A673 (cell line): ENCODE measurements around the gene TEC. TPM values are rescaled to one million over a fixed set of nuclear protein-coding genes. Genes with fewer than 3 reads are reported as not detected.

ENCODE experiments used
- BruUV-seq: library from RNA; stranded (reverse); fragments of 400-500 nt; replicated peaks from 2 replicates; lab custom pipeline; 2021; lab: Mats Ljungman, UMichigan
- CTCF ChIA-PET: fragments of 300-600 bp; sonication (Branson Sonifier 250); formaldehyde crosslinking; loops from one replicate; lab custom pipeline; 2022; ENCODE audit warnings: antibody characterized with exemption; lab: Charles Lee
- POLR2A ChIA-PET: fragments of 300-600 bp; sonication (Branson Sonifier 250); formaldehyde crosslinking; loops from one replicate; lab custom pipeline; 2022; ENCODE audit warnings: antibody characterized with exemption; ENCODE audit not compliant: low non-redundant PET; lab: Charles Lee
- DNase-seq: peaks from one replicate; pipeline ENCODE4 v3.0.0-alpha.2; 2015; ENCODE audit warnings: low spot score
- H3K27ac ChIP-seq: fragments of 200-600 bp; sonication (generic); 2 replicates; pipeline ENCODE4 v1.5.1; 2016; ENCODE audit warnings: mixed run types, low read depth, mild to moderate bottlenecking, mixed read lengths, antibody characterized with exemption, low read length; ENCODE audit not compliant: poor library complexity, severe bottlenecking
- H3K27me3 ChIP-seq: fragments of 200-600 bp; sonication (generic); replicated peaks from 2 replicates; pipeline ENCODE4 v1.6.1; 2017; ENCODE audit warnings: mixed run types, low read depth, mild to moderate bottlenecking, mixed read lengths, antibody characterized with exemption, low read length; ENCODE audit not compliant: insufficient read depth, poor library complexity
- H3K36me3 ChIP-seq: fragments of 200-600 bp; sonication (generic); 2 replicates; pipeline ENCODE4 v1.6.1; 2016; ENCODE audit warnings: mixed run types, mild to moderate bottlenecking, mixed read lengths, antibody characterized with exemption, low read length; ENCODE audit not compliant: insufficient read depth, poor library complexity, severe bottlenecking
- H3K4me1 ChIP-seq: fragments of 200-600 bp; sonication (generic); 2 replicates; pipeline ENCODE4 v1.6.1; 2017; ENCODE audit warnings: mixed run types, mild to moderate bottlenecking, mixed read lengths, antibody characterized with exemption, low read length; ENCODE audit not compliant: insufficient read depth, poor library complexity, severe bottlenecking
- H3K4me3 ChIP-seq: fragments of 200-600 bp; sonication (generic); 2 replicates; pipeline ENCODE4 v1.5.1; 2016; ENCODE audit warnings: low read depth, mixed run types, mild to moderate bottlenecking, mixed read lengths, low read length; ENCODE audit not compliant: poor library complexity, severe bottlenecking
- H3K9me3 ChIP-seq: fragments of 200-600 bp; sonication (generic); 2 replicates; pipeline ENCODE4 v1.6.1; 2016; ENCODE audit warnings: mixed run types, low read depth, mild to moderate bottlenecking, mixed read lengths, antibody characterized with exemption, low read length; ENCODE audit not compliant: poor library complexity, severe bottlenecking
- EZH2 ChIP-seq: fragments of 200-600 bp; sonication (generic); IDR thresholded peaks from 2 replicates; pipeline ENCODE4 v1.6.1; 2017; ENCODE audit warnings: borderline replicate concordance, low read depth, mild to moderate bottlenecking, mixed read lengths, antibody characterized with exemption, low read length; ENCODE audit not compliant: poor library complexity, severe bottlenecking
- intact Hi-C: fragments of 100-400 bp; cut with micrococcal nuclease; formaldehyde crosslinking; loops from one replicate; pipeline ENCODE4 v1.10.0; 2022; ENCODE audit not compliant: unreplicated experiment
- total RNA-seq: library from RNA; stranded (reverse); gene quantifications from 2 replicates; pipeline ENCODE4 v1.2.3, GENCODE V29; 2021
- TF ChIP-seq, protein P1 (sequence below): fragments of 300-800, 200-600 bp; sonication (generic); conservative IDR thresholded peaks from 2 replicates; pipeline ENCODE4 v1.5.1; 2017; ENCODE audit warnings: low read depth, mild to moderate bottlenecking, antibody characterized with exemption, low read length, moderate library complexity, mixed read lengths

TEC gene
- total RNA-seq, 1 experiment from 2014 or later, result 6.8 TPM

DNA sequence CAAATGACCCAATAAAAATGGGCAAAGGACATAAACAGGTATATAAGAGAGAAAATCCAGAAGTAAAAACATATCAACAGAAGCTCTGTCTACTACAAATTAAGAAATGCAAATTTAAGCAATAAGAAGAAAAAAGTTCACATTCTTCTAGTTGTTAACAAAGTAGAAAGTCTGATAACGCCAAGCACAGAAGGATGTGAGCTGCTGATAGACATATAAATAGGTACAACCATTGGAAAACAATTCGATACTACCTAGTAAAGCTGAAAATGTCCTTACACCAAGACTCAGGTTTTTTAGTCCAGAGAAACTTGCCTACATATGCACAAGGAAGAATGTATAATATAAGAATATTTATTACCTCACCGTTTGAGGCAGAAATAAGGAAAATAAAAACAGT is 35.9 kb upstream of the TEC start:
- peaks cover 12% of the 10 kb centered on the region for H3K4me1 ChIP-seq
- intact Hi-C loops, result no loop called here
- H3K4me3 ChIP-seq, result no peak overlapping the region
- no peaks in the 10 kb centered on the region for H3K36me3 ChIP-seq
- ChIA-PET POLR2A (no interaction called here), CTCF (no interaction called here)
- H3K27ac ChIP-seq, result no peak overlapping the region
- H3K27me3 ChIP-seq, result no peaks in the 10 kb centered on the region
- BruUV-seq, result no TSS peak
- DNase-seq, result no peak
- no peaks in the 10 kb centered on the region for H3K9me3 ChIP-seq
- TF ChIP-seq EZH2, result no peak
- TF ChIP-seq, protein P1, sequence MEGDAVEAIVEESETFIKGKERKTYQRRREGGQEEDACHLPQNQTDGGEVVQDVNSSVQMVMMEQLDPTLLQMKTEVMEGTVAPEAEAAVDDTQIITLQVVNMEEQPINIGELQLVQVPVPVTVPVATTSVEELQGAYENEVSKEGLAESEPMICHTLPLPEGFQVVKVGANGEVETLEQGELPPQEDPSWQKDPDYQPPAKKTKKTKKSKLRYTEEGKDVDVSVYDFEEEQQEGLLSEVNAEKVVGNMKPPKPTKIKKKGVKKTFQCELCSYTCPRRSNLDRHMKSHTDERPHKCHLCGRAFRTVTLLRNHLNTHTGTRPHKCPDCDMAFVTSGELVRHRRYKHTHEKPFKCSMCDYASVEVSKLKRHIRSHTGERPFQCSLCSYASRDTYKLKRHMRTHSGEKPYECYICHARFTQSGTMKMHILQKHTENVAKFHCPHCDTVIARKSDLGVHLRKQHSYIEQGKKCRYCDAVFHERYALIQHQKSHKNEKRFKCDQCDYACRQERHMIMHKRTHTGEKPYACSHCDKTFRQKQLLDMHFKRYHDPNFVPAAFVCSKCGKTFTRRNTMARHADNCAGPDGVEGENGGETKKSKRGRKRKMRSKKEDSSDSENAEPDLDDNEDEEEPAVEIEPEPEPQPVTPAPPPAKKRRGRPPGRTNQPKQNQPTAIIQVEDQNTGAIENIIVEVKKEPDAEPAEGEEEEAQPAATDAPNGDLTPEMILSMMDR, result no peak

DNA sequence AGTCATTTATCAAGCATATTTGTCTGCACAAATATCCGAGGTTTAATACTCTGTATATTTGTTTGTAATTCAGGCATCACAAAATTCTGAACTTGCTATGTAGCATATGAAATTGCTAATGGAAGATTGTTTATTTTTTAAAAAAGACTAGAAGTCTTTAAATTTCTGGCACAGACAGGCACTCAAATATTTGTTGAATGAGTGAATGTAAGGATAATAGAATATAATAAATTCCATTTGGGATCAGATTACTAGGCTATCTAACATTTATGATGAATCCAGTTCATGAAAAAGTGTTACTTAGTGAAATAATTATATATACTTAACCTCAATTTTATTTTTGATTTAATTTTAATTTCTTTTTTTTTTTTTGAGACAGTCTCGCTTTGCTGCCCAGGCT is 30.4 kb upstream of the TEC start:
- POLR2A ChIA-PET, result no interaction called here
- TF ChIP-seq EZH2, result no peak
- TF ChIP-seq, protein P1, result no peak
- Histone ChIP-seq H3K4me1 (no peaks in the 10 kb centered on the region), H3K4me3 (no peak overlapping the region), H3K27me3 (no peaks in the 10 kb centered on the region), H3K9me3 (no peaks in the 10 kb centered on the region), H3K27ac (no peak overlapping the region), H3K36me3 (no peaks in the 10 kb centered on the region)
- DNase-seq, result no peak
- CTCF ChIA-PET, result no interaction called here
- BruUV-seq, result no TSS peak
- intact Hi-C loops, result no loop called here

DNA sequence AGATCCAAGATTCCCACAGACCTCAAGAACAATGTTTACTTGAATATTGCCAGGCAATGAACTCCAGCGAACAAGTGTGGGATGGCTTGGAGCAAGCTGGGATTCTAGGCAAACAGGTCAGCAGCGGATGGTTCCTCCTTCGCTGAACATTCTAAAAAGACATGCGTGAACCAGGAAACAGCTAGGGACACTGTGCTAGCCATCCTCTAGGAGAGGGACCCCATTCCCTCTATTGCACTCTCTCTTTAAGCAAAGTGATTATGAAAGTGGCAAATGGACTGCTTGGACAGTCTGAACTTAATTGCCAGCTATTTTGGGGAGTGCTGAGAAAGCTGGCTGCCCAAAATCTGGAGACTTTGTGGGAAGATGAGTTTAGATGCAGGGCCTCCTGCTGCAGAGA is 29.9 kb upstream of the TEC start:
- DNase-seq, result no peak
- intact Hi-C loops, result no loop called here
- Histone ChIP-seq H3K4me3 (no peak overlapping the region), H3K4me1 (no peaks in the 10 kb centered on the region), H3K27ac (no peak overlapping the region), H3K9me3 (no peaks in the 10 kb centered on the region), H3K36me3 (no peaks in the 10 kb centered on the region), H3K27me3 (no peaks in the 10 kb centered on the region)
- no TSS peak for BruUV-seq
- TF ChIP-seq EZH2, result no peak
- TF ChIP-seq, protein P1, result no peak
- ChIA-PET CTCF (no interaction called here), POLR2A (no interaction called here)
